PC-3 (cell line): Measurements from ENCODE around the gene PKN1. TPM values are rescaled to one million over a fixed set of nuclear protein-coding genes. Genes with fewer than 3 reads are reported as not detected.

ENCODE experiments used
- ATAC-seq: fragments of 200-7000 bp; cut with Tn5 transposase; 2 replicates; pipeline ENCODE4 v1.9.1; 2020; ENCODE audit warnings: mild to moderate bottlenecking, moderate library complexity
- BruUV-seq: library from RNA; stranded (reverse); fragments of 400-500 nt; replicated peaks from 2 replicates; lab custom pipeline; 2021; lab: Mats Ljungman, UMichigan
- CTCF ChIA-PET: fragments of 300-600 bp; sonication (Branson Sonifier 250); formaldehyde crosslinking; loops from one replicate; lab custom pipeline; 2022; ENCODE audit warnings: antibody characterized with exemption; lab: Charles Lee
- POLR2A ChIA-PET: fragments of 300-600 bp; sonication (Branson Sonifier 250); formaldehyde crosslinking; loops from one replicate; lab custom pipeline; 2022; ENCODE audit warnings: antibody characterized with exemption; ENCODE audit not compliant: unreplicated experiment; lab: Charles Lee
- DNase-seq: peaks from one replicate; pipeline ENCODE4 v3.0.0-alpha.2; 2015
- H2AFZ ChIP-seq: fragments of 300-600 bp; sonication (generic); 2 replicates; pipeline ENCODE4 v1.6.0; 2016; ENCODE audit warnings: antibody characterized with exemption, low read length
- H3F3A ChIP-seq: fragments of 300-600 bp; sonication (generic); one replicate; pipeline ENCODE4 v1.6.0; 2017; ENCODE audit warnings: antibody characterized with exemption, low read length, control low read depth, mild to moderate bottlenecking; ENCODE audit not compliant: unreplicated experiment
- H3K27ac ChIP-seq: fragments of 300-600 bp; sonication (generic); 2 replicates; pipeline ENCODE4 v1.5.1; 2016; ENCODE audit warnings: mild to moderate bottlenecking, low read length
- H3K27me3 ChIP-seq: fragments of 300-600 bp; sonication (generic); 2 replicates; pipeline ENCODE4 v1.6.1; 2016; ENCODE audit warnings: low read length, mixed read lengths
- H3K36me3 ChIP-seq: fragments of 300-600 bp; sonication (generic); 2 replicates; pipeline ENCODE4 v1.6.1; 2016; ENCODE audit warnings: low read depth, mixed run types, low read length, mixed read lengths
- H3K4me1 ChIP-seq: fragments of 300-600 bp; sonication (generic); 2 replicates; pipeline ENCODE4 v1.5.1; 2016; ENCODE audit warnings: low read length; ENCODE audit not compliant: insufficient read depth
- H3K4me2 ChIP-seq: fragments of 300-600 bp; sonication (generic); 2 replicates; pipeline ENCODE4 v1.6.0; 2016; ENCODE audit warnings: low read length
- H3K4me3 ChIP-seq: fragments of 300-600 bp; sonication (generic); 2 replicates; pipeline ENCODE4 v1.5.1; 2016; ENCODE audit warnings: mild to moderate bottlenecking, low read length, mixed read lengths
- H3K79me2 ChIP-seq: fragments of 300-600 bp; sonication (generic); 2 replicates; pipeline ENCODE4 v1.6.1; 2017; ENCODE audit warnings: low read length, mixed read lengths
- H3K9ac ChIP-seq: fragments of 300-600 bp; sonication (generic); 2 replicates; pipeline ENCODE4 v1.6.0; 2016; ENCODE audit warnings: mild to moderate bottlenecking, low read length
- H3K9me2 ChIP-seq: fragments of 300-600 bp; sonication (generic); replicated peaks from 2 replicates; pipeline ENCODE4 v1.6.1; 2016; ENCODE audit warnings: mixed run types, low read length, mixed read lengths
- H3K9me3 ChIP-seq: fragments of 300-600 bp; sonication (generic); 2 replicates; pipeline ENCODE4 v1.6.1; 2016; ENCODE audit warnings: low read length, mixed read lengths
- H4K20me1 ChIP-seq: fragments of 300-600 bp; sonication (generic); 2 replicates; pipeline ENCODE4 v1.6.1; 2016; ENCODE audit warnings: low read length, mixed read lengths
- EZH2 ChIP-seq: fragments of 300-600 bp; sonication (generic); IDR thresholded peaks from one replicate; pipeline ENCODE4 v1.6.1; 2017; ENCODE audit warnings: antibody characterized with exemption, mild to moderate bottlenecking, low read length; ENCODE audit not compliant: unreplicated experiment
- EZH2phosphoT487 ChIP-seq: fragments of 300-600 bp; sonication (generic); IDR thresholded peaks from 2 replicates; pipeline ENCODE4 v1.6.1; 2018; ENCODE audit warnings: mild to moderate bottlenecking, antibody characterized with exemption, low read length, borderline replicate concordance
- intact Hi-C: fragments of 100-400 bp; cut with micrococcal nuclease; formaldehyde crosslinking; loops from 2 replicates; pipeline ENCODE4 v1.9.0; 2023
- total RNA-seq: library from RNA; depleted of rRNA; stranded (reverse); fragments of >200 nt; gene quantifications from 2 replicates; pipeline ENCODE4 v1.2.3, GENCODE V29; 2014
- TF ChIP-seq, protein P1 (sequence below): fragments of 300-600 bp; sonication (generic); conservative IDR thresholded peaks from 2 replicates; pipeline ENCODE4 v1.5.1; 2017; ENCODE audit warnings: antibody characterized with exemption, low read depth, mild to moderate bottlenecking, low read length

PKN1 gene
- total RNA-seq, 1 experiment from 2014 or later, result 186 TPM

DNA sequence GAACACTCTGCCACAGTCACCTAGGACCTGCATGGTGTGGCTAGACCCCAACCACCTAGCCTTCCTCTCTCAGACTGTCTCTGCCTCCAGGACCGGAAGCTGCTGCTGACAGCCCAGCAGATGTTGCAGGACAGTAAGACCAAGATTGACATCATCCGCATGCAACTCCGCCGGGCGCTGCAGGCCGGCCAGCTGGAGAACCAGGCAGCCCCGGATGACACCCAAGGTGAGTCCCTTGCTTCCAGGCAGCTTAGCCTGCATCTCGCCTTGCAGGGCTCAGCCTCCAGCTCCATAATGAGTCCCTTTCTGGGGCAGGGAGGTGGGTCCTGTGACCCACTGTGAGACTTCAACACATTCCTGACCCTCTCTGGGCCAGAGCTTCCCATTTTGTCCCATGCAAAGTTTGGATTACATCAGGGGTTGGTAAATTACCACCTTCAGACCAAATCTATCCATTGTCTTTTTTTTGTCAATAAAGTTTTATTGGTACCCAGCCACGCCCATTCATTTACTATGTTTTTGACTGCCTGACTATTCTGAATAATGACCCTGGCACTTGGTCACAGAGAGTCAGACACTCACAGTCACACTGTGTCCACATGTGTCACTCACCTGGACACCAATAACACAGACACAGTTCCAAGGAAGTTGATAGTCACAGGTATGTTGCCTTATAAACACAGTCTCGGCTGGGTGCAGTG lies 13.4 kb downstream of the PKN1 start:
- TF ChIP-seq EZH2 (no peak), EZH2phosphoT487 (no peak)
- TF ChIP-seq, protein P1, sequence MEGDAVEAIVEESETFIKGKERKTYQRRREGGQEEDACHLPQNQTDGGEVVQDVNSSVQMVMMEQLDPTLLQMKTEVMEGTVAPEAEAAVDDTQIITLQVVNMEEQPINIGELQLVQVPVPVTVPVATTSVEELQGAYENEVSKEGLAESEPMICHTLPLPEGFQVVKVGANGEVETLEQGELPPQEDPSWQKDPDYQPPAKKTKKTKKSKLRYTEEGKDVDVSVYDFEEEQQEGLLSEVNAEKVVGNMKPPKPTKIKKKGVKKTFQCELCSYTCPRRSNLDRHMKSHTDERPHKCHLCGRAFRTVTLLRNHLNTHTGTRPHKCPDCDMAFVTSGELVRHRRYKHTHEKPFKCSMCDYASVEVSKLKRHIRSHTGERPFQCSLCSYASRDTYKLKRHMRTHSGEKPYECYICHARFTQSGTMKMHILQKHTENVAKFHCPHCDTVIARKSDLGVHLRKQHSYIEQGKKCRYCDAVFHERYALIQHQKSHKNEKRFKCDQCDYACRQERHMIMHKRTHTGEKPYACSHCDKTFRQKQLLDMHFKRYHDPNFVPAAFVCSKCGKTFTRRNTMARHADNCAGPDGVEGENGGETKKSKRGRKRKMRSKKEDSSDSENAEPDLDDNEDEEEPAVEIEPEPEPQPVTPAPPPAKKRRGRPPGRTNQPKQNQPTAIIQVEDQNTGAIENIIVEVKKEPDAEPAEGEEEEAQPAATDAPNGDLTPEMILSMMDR, result no peak
- DNase-seq, result no peak
- no peak for ATAC-seq
- BruUV-seq, result no TSS peak
- CTCF ChIA-PET, result no interaction called here
- Histone ChIP-seq H3K36me3 (peaks cover 62% of the 10 kb centered on the region), H3K9me3 (no peaks in the 10 kb centered on the region), H3K27ac (no peak overlapping the region), H3K79me2 (no peaks in the 10 kb centered on the region), H4K20me1 (no peaks in the 10 kb centered on the region), H3K9me2 (no peaks in the 10 kb centered on the region), H3K4me3 (no peak overlapping the region), H3K27me3 (no peaks in the 10 kb centered on the region), H3K9ac (no peak overlapping the region), H3F3A (no peaks in the 10 kb centered on the region), H2AFZ (no peak overlapping the region), H3K4me2 (no peak overlapping the region), H3K4me1 (no peaks in the 10 kb centered on the region; the same call in 1 of the 2 replicates)
- POLR2A ChIA-PET, result no interaction called here
- intact Hi-C loops, result no loop called here

DNA sequence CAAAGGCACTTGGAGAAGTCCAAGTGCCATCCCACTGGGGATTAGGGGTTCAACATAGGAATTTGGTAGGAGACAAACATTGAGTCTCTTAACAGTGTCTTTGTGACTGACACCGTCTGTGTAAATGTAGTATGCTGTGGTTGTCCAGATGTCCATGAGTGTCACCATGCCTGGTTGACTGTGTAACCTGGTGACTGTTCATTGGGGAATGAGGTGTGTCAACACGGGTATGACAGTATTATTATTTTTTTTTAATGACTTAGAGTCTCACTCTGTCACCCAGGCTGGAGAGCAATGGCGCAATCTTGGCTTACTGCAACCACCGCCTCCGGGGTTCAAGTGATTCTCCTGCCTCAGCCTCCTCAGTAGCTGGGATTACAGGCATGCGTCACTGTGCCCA lies 16.2 kb downstream of the PKN1 start:
- POLR2A ChIA-PET, result no interaction called here
- H3K27me3 ChIP-seq, result no peaks in the 10 kb centered on the region
- H3F3A ChIP-seq, result no peaks in the 10 kb centered on the region
- no peaks in the 10 kb centered on the region for H4K20me1 ChIP-seq
- peak; percentile 40 for DNase-seq
- intact Hi-C loops, result no loop called here
- no peak overlapping the region for H3K27ac ChIP-seq
- peaks cover 49% of the 10 kb centered on the region for H3K36me3 ChIP-seq
- no TSS peak for BruUV-seq
- H3K9me2 ChIP-seq, result no peaks in the 10 kb centered on the region
- no peak overlapping the region for H3K4me3 ChIP-seq
- CTCF ChIA-PET, result no interaction called here
- H3K4me2 ChIP-seq, result no peak overlapping the region
- TF ChIP-seq, protein P1, result no peak
- TF ChIP-seq EZH2 (no peak), EZH2phosphoT487 (no peak)
- no peak overlapping the region for H3K9ac ChIP-seq
- no peak overlapping the region for H2AFZ ChIP-seq
- H3K4me1 ChIP-seq, result no peaks in the 10 kb centered on the region; the same call in 1 of the 2 replicates
- ATAC-seq, result peak; percentile 32; the same call in 1 of the 2 replicates
- no peaks in the 10 kb centered on the region for H3K79me2 ChIP-seq
- no peaks in the 10 kb centered on the region for H3K9me3 ChIP-seq

DNA sequence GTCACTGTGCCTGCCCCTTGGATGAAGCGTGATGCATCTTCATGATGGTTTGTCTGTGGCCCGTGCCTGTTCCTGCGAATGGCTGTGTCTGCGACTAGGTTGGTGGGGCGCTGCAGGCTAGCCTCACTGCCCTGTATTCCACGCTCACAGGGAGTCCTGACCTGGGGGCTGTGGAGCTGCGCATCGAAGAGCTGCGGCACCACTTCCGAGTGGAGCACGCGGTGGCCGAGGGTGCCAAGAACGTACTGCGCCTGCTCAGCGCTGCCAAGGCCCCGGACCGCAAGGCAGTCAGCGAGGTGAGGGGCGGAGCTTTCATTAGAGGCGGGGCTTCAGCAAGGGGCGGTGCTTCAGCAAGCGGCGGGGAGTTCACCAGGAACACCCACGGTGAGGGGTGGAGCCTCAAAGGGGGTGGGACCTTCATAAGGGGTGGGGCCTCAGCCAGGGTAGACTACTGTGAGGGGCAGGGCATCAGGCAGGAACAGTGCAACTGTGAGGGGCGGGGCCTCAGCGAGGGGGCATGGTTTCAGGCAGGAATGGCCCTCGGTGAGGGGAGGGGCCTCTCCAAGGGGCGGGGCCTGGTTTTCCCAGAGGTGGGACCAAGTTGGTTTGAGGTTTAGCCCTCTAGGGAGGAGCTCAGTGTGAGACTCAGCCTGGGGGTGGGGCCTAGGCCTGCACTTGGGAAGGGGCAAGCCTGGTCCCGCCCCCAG lies 17.2 kb downstream of the PKN1 start:
- TF ChIP-seq EZH2phosphoT487 (no peak), EZH2 (no peak)
- TF ChIP-seq, protein P1, result no peak
- peaks cover 54% of the 10 kb centered on the region for H3K36me3 ChIP-seq
- no peak overlapping the region for H3K4me2 ChIP-seq
- H3K27me3 ChIP-seq, result no peaks in the 10 kb centered on the region
- POLR2A ChIA-PET, result no interaction called here
- no peak overlapping the region for H3K4me3 ChIP-seq
- no peaks in the 10 kb centered on the region for H3K9me3 ChIP-seq
- H3K9ac ChIP-seq, result no peak overlapping the region
- BruUV-seq, result no TSS peak
- peak; percentile 75 for ATAC-seq
- DNase-seq, result peak; percentile 67
- H3F3A ChIP-seq, result no peaks in the 10 kb centered on the region
- H2AFZ ChIP-seq, result no peak overlapping the region
- H3K27ac ChIP-seq, result no peak overlapping the region
- H4K20me1 ChIP-seq, result no peaks in the 10 kb centered on the region
- intact Hi-C loops, result no loop called here
- H3K4me1 ChIP-seq, result no peaks in the 10 kb centered on the region; the same call in 1 of the 2 replicates
- H3K79me2 ChIP-seq, result no peaks in the 10 kb centered on the region
- H3K9me2 ChIP-seq, result no peaks in the 10 kb centered on the region
- CTCF ChIA-PET, result no interaction called here
